Activated CD8-positive, alpha-beta memory T cell treated with anti-CD3 and anti-CD28 coated beads, Interleukin-2, amount 50 U/mL, for 48 hours (primary cell): ENCODE measurements around the gene ZNF324B.
A peak's percentile ranks its signal among the peaks of the same experiment; 100 is the strongest.
"Not testable (repeated sequence)": the region's sequence is repeated elsewhere in the genome, so short reads cannot be mapped to it uniquely, and the experiment has no call there.

Experiments used
- DNase-seq: peaks from one replicate; pipeline ENCODE4 v3.0.0-alpha.2; 2020

Gene ZNF324B

DNA sequence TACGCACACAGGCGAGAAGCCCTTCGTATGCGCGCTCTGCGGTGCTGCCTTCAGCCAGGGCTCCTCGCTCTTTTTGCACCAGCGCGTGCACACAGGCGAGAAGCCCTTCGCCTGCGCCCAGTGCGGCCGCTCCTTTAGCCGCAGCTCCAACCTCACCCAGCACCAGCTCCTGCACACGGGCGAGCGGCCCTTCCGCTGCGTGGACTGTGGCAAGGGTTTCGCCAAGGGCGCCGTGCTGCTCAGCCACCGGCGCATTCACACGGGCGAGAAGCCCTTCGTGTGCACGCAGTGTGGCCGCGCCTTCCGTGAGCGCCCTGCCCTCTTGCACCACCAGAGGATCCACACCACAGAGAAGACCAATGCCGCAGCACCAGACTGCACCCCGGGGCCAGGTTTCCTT lies 4.7 kb downstream of the ZNF324B start:
- DNase-seq, result no peak

DNA sequence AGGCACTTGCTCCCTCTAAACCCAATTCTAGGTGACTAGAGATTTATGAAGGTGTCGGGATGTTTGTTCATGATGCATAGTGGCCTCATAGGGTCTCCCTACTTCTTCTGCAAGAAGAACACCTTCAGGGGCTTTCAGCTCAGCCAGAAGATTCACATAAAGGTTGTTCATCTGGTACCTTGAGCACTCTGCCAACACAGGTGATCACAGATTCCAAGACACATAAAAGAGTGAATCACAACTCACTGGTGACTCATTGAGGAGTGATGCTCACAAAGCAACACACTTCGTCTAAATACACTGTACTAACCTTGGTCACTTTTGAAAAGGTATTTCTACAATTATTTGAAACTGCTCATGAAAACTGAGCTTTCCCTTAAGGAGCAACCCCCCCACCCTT lies 8.6 kb downstream of the ZNF324B start:
- DNase-seq, result no peak

DNA sequence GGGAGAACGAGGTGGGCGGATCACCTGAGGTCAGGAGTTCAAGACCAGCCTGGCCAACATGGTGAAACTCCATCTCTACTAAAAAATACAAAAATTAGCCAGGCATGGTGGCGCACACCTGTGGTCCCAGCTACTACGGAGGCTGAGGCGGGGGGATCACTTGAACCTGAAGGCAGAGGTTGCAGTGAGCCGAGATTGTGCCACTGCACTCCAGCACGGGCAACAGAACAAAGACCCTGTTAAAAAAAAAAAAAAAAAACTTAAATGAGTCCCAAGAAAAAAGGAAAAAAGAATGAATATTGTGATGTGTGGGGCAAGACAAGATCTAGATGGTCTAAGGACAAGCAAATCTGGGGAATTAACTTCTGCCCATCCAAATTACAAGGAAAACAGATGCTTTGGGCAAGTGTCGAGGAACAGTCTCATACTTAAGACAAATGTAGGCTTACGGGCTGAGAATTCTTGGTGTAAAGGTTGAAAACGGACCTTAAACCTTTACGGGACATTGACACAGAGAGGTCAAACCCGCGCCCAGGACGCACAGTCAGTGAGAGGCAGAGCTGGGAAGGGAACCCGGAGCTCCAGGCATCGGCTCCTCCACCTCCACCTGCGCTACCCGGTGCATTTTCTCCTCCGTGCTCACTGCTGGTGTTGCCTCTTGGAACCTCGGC lies 14.8 kb downstream of the ZNF324B start:
- no peak for DNase-seq

DNA sequence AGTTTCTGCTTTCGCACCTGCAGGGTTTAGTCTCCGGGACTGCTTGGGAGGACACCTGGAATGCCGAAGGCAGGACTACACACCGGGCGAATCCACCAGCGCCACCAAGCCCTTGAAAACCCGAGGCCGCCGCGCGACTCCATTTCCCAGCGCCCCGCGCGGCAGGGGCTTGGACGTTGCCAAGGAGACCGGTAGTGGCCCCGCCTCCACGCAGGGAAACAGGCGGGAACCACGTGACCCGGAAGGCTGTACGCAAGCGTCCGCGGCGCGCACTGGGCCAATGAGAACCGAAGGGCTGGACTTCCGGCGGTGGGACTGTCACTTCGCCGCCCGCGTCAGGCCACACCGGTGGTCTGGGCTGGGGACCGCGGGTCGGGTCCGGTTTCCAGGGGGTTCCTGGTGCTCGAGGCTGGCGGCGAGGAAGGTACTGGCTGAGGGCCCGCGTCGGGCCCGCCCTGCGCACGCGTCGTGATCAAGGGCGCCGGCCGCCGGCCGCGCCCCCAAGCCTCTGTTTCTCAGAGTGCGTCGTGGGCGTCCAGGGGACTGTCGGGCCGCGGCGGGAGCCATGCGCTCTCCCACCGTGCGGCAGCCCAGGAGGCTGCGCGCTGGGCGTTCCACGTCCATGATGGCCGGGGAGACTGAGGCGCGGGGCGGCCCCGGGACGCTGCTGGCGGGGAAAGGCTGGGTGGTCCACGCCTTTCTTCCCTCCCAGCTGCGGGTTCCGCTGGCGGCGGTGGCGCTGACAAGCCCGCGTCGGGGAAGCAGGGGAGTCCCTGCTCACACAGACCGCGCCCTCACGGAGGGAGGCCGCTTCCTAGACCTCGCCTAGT lies 15.6 kb downstream of the ZNF324B start, which contains the start of gene ZNF324:
TSS of gene ZNF324 (plus strand) at position 321 of the 830 bp plus-strand sequence. CDS start 2,106 bp downstream, outside the sequence.
- peak; percentile 98 for DNase-seq

DNA sequence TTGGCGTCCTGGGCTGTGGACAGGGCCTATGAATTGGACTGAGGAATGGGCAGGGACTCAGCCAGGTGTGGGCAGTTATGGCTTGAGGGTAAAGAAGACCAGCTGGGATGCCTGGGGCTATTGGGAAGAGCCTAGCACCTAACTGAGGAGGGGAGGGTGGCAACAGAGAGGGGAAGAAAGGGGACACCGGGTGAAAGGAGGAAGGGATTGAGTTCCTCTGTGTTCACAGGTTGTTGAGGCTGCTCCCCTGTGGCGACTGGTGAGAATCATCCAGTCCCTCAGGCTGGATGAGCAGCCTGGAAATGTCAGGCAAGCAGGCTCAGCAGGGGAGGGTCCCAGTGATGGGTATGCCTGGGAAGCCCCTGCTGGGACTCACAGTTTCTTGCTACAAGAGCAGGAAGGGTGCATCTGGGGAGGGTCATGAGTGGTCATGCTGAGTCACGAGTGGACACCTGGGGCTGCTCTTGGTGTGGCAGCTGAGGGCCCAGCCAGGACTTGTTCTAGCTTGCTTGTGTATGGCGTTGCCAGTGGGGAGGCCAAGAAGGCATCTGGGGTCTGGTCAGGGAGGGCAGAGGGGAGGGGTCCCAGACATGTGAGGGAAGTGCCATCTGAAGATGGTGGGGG lies 16.9 kb downstream of the ZNF324B start:
- no peak for DNase-seq

DNA sequence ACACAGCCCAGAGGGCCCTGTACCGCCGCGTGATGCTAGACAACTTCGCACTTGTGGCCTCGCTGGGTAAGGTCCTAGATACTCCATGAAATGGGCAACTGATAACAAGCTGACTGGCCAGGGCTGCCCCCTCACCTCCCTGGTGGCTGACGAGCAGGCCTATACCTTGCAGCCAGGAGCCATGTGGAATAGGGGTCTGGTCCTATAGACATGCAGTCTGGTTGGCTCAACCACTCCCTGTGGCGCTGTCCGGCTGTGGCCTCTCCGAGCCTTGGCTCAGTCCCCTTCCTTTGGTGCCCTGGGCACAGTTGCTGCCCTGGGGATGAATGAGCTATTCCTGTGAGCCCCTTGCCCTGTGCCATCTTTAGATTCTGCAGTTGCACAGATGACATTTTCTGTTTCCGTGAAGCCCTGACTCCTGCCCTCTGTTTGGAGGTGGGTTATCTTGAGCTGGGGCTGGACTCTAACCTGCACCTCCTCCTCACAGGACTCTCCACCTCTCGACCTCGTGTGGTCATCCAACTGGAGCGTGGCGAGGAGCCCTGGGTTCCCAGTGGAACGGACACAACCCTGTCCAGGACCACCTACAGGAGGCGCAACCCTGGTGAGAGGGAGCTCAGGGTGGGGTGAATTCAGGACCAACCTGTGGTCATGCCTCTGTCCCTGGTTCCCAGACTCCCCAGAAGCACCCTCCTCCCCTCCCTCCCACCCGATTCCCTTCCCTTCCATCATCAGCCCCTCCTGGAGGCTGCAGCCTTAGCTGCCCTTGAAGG lies 18.0 kb downstream of the ZNF324B start:
- DNase-seq, result no peak

DNA sequence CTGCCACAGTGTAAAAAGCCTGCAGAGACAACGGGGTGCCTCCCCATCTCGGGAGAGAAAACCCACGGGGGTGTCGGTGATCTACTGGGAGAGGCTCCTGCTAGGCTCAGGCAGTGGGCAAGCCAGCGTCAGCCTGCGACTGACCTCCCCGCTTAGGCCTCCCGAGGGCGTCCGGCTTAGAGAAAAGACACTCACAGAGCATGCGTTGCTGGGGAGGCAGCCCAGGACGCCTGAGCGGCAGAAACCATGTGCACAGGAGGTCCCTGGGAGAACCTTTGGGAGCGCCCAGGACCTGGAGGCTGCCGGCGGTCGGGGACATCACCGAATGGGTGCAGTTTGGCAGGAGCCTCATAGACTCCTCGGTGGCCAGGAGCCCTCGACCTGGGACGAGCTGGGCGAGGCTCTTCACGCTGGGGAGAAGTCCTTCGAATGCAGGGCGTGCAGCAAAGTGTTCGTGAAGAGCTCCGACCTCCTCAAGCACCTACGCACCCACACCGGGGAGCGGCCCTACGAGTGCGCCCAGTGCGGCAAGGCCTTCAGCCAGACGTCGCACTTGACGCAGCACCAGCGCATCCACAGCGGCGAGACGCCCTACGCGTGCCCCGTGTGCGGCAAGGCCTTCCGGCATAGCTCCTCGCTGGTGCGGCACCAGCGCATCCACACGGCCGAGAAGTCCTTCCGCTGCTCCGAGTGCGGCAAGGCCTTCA lies 19.6 kb downstream of the ZNF324B start:
- not testable (repeated sequence) for DNase-seq

DNA sequence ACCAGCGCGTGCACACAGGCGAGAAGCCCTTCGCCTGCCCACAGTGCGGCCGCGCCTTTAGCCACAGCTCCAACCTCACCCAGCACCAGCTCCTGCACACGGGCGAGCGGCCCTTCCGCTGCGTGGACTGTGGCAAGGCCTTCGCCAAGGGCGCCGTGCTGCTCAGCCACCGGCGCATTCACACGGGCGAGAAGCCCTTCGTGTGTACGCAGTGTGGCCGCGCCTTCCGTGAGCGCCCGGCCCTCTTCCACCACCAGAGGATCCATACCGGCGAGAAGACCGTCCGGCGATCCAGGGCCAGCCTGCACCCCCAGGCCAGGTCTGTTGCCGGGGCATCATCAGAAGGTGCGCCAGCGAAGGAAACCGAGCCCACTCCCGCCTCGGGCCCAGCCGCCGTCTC lies 20.3 kb downstream of the ZNF324B start:
- DNase-seq, result no peak

DNA sequence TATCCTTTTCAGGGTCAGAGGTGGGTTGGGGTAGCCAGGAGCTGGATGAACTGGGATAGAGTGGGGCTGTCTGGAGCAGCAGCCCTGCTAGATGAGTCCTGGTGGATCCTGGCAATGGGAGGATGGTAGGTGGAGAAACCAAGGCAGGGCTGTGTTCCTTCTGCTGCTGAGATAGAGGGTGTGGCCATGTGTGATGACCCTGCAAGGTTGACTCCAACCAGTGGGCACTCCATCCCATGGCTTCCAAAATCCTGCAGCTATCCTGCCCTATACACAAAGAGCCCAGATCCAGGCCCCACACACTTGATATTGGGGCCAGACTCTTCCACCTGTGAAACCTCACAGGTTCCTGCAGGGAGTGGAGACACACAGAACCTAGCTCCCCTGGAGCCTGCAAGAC lies 22.4 kb downstream of the ZNF324B start:
- DNase-seq, result no peak

DNA sequence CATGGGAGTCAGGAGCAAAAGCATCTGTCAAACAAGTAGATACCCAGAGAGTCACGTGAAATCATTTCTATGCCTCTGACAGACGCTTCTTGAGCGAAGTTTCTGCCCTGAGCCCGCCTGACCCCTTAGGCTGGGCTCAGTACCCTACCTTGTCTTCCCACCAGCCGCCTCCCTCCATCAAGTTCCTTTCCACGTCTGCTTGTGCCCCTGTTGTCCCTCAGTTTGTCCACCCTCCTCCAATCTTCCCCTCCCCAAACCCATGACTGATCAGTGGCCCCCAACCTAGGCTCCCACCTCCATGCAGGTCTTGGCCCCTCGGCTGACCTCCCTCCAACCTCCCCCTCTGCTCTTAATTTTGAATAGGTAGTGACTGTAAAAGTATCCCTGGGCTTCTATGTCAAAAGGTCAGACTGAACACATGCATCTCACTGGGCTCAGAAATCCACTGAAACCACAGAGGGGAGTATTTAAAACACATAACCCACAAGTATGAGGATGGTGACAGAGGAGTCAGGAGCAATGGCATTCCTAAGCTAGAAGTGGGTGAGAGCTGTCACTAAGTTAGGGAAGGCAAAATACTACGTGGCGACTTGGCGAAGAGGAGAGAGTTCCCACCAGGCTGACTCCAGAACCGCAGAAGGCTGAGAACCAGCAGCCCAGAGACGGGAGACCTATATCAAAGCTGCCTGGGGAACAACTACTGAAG lies 23.0 kb downstream of the ZNF324B start:
- no peak for DNase-seq

DNA sequence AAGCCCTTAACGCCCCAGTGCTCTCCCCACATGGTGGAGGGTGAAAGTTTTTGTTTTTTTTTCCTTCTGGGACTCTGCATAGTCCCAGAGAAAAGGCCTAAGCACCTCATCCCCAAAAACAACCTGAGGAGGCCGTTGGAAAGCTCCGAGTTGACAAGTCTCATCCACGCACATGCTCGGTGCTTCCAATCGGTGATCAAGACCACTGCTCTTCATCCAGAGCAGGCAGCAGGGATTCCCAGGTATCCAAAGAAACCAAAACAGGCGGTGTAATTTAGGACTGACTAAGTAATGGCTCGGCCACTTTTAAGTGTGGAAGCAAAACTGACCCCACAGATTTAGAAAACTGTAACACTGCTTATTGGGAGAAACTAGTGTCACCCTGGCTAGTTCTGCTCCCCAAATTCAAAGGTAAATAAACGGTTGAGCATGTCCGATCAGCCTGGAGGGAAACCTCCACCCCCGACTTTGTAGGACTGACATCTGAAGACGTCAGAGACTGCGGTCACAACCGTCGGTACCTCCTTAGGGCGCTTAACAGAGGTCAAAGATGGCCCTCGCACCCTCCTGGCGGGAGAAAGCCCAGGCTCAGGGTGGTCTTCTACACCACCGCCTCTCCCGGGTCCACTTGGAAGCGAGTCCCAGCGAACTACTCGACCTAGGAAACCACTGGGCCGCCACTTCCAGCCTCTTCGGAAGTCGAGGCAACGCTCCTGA lies 23.7 kb downstream of the ZNF324B start:
- DNase-seq, result no peak

DNA sequence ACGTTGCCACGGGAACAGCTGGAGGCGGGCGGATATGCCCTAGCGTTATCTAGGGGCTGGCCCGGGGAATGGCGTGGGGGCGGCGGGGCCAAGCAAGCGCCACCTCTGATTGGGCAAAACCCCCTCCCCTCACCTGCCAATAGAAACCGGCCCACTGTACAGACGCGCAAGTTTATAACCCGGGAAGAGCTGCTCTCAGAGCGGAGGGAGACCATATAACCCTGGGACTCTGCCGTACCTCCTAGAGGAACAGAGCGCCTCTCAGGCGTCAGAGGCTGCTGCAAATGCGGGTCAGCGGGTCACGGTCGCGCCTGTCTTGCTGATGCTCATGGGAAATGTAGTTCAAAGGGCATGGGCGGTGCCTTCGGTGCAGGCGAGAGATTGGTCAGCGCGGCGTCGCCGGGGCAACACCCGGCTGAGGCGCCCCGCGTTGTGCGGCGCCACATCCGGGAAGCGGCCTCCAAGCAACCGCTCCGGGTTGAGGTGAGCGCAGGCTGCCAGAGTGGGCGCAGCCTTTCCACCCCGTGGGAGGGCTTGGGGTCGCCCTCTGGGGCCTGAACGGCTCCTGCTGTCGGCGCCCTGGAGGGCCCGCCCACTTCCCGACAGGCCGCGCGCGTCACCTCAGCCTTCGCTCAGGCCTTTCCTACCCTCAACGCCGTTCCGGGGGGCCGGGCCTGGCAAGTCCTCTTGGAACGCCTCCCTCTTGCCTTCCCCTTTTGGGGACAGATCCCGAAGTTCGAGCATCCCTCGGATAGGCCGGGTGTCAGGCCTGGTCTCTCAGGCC lies 24.5 kb downstream of the ZNF324B start, which contains the start of gene ZNF446:
TSS of gene ZNF446 (plus strand) at position 639 of the 784 bp plus-strand sequence. CDS start 867 bp downstream, outside the sequence.
- peak; percentile 95 for DNase-seq

DNA sequence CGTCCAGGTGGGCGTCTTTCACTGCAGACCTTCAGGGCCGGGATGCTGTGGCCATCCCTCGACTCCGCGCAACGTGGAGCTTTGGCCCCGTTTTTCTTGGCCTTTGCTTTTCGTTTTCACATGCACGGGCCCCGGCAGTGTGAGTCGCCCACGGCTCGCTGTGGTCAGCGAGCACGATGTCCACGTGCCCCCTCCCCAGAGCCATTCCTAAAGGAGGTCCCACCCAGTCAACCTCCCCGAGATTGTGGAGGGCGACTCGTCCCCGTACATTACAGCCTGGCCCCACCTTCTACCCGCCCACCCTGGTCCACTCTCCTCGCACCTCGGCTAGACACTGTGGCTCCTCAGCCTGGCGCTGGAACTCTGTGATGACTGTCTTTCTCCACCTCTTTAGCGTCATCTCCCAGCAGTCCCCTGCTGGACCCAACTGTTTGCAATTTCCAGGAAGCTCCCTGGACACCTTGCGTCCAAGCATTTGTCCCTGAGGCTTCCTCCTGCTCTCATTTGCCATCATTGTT lies 25.1 kb downstream of the ZNF324B start:
- no peak for DNase-seq

DNA sequence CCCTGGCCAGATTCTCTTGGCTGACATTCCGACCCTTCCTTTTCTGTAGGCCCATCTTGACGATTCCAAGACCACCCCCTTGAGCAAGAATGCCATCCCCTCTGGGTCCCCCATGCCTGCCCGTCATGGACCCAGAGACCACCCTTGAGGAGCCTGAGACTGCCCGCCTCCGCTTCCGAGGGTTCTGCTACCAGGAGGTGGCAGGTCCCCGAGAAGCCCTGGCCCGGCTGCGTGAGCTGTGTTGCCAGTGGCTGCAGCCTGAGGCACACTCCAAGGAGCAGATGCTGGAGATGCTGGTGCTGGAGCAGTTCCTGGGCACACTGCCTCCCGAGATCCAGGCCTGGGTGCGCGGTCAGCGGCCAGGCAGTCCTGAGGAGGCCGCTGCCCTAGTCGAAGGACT lies 25.7 kb downstream of the ZNF324B start:
- DNase-seq, result no peak

DNA sequence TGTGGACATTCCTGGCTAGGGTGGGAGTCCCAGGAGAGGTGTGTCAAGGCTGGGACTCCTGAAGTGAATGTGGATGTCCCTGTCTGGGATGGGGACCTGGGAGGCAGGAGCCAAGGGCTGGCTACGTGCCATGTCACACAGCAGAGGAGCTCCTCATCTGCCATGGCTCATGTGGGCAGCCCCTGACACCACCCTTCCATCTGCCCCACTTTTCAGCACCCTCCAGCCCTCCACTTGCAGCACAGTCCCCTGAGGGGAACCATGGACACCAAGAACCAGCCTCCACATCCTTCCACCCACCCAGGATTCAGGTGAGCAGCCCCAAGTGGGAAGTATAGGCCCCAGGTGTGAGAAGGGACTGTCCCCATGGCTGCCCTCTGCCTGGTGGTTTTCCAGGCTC lies 26.4 kb downstream of the ZNF324B start:
- no peak for DNase-seq

DNA sequence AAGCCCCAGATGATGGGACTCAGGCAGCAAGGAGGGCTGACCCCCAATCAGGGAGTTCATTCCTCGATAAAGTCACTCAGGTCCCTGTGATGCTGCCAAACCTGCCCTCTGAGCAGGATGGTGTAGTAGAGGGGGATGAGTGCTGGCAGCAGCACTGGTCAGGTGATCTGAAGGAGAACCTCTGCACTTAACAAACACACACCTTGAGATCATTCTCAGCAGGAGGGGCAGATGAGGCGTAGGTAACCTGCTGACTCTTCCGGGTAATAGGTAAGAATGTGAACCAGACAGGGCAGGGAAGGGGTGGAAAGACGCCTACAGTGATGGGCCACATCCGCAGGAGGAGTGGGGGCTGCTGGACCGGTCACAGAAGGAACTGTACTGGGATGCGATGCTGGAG lies 27.9 kb downstream of the ZNF324B start:
- DNase-seq, result no peak

DNA sequence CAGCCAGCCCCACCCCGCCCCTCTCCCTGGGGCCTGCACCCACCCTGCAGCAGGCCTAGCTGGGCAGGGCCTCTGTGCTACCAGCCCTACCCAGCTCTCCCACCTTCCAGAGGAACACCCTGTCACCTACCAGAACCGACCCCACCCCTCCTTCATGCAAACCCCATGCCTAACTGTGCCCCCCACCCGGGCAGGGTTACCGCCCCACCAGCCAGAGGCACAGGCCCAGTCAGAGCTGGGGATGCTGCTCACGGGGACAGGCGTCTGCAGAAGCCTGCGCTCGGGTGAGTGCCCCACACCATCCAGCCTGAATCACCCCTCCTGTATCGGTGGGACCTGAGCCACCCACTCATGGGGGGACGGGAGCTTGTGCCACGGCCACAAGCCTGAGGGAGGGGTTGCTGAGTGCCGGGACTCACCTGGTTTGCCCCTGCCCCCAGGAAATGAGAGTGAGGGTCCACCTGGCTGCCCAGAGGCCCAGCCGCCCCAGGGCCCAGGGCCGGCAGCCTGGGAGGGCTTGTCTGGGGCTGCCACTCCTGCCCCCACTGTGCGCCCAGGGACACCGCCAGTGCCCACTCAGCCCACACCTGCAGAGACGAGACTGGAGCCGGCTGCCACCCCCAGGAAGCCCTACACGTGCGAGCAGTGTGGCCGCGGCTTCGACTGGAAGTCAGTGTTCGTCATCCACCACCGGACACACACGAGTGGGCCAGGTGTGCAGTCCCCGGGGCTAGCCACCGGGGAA lies 28.5 kb downstream of the ZNF324B start:
- no peak for DNase-seq

DNA sequence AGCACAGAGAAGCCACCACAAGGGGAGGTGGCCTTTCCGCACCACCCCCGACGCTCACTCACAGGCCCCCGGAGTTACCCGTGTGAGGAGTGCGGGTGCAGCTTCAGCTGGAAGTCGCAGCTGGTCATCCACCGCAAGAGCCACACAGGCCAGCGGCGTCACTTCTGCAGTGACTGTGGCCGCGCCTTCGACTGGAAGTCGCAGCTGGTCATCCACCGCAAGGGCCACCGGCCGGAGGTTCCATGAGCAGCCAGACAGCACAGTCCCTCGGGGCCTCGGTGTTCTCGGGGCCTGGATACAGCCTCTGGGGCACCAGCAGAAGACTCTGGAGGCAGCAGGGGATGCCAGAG lies 29.0 kb downstream of the ZNF324B start:
- DNase-seq, result no peak

DNA sequence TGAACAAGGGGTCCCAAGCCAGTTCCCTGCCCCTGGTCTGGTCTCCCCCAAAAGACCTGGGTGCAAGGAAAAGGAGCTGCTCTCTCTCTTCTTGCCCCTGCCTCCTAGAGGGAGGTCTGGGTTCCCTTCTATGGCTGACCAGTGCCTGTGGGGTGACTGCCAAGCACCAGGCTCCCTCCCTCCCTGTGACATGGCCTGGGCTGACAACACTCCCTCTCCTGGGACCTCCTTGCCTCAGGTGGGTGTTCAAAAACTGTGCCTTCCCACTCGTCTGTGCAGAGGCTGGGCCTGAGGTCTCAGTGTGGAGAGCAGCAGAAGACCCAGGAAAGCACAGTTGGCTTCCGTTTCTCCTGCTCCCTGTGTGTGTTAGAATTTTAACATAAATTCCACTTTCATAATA lies 29.4 kb downstream of the ZNF324B start:
- no peak for DNase-seq
